Endothelial cell of umbilical vein (primary cell): Measurements from ENCODE around the gene NHSL2. TPM values are rescaled to one million over a fixed set of nuclear protein-coding genes. Genes with fewer than 3 reads are reported as not detected.

Experiments
- BruUV-seq: library from RNA; stranded (reverse); fragments of 400-500 nt; replicated peaks from 2 replicates; lab custom pipeline; 2021; lab: Mats Ljungman, UMichigan
- CTCF ChIA-PET: fragments of 300-600, 350-600 bp; sonication (Branson Sonifier 250); formaldehyde crosslinking; loops from one replicate; lab custom pipeline; 2021; ENCODE audit warnings: antibody characterized with exemption, inconsistent platforms; lab: Charles Lee
- POLR2A ChIA-PET: fragments of 300-600, 350-600 bp; sonication (Branson Sonifier 250); formaldehyde crosslinking; loops from one replicate; lab custom pipeline; 2021; ENCODE audit warnings: antibody characterized with exemption, inconsistent platforms; lab: Charles Lee
- DNase-seq: peaks from one replicate; pipeline ENCODE4 v3.0.0-alpha.2; 2011; ENCODE audit warnings: low read depth, low spot score
- FAIRE-seq: peaks from 2 replicates; lab custom pipeline; 2011; peaks lifted over from hg19 to GRCh38; lab: Jason Lieb, UNC
- H2AFZ ChIP-seq: 2 replicates; pipeline ENCODE4 v1.6.0; 2012; ENCODE audit warnings: low read depth, low read length, control low read depth, inconsistent platforms
- H3K27ac ChIP-seq: 2 replicates; pipeline ENCODE4 v1.5.1; 2011; ENCODE audit warnings: low read depth, mild to moderate bottlenecking, control low read depth, low read length, moderate library complexity; ENCODE audit not compliant: insufficient read depth
- H3K27me3 ChIP-seq, 2 experiments: 2 replicates each; pipeline versions ENCODE4 v1.6.0 to v1.6.1; 2011; ENCODE audit warnings: low read length in 2 of 2, mixed read lengths in 1 of 2; ENCODE audit not compliant: control insufficient read depth in 2 of 2, insufficient read depth in 2 of 2
- H3K36me3 ChIP-seq, 2 experiments: 2 replicates in 1 of 2; 3 replicates in 1 of 2; pipeline ENCODE4 v1.5.1; 2011; ENCODE audit warnings: low read length in 2 of 2, mild to moderate bottlenecking in 1 of 2, moderate library complexity in 1 of 2; ENCODE audit not compliant: control insufficient read depth in 2 of 2, insufficient read depth in 2 of 2; ENCODE audit errors: extremely low read depth in 1 of 2
- H3K4me1 ChIP-seq: 3 replicates; pipeline ENCODE4 v1.5.1; 2011; ENCODE audit warnings: mild to moderate bottlenecking, low read length; ENCODE audit not compliant: control insufficient read depth, insufficient read depth; ENCODE audit errors: extremely low read depth
- H3K4me2 ChIP-seq: 2 replicates; pipeline ENCODE4 v1.6.1; 2011; ENCODE audit warnings: low read length, control low read depth, mixed read lengths; ENCODE audit not compliant: insufficient read depth
- H3K4me3 ChIP-seq, 3 experiments: fragments of 200-600 bp in 1 of 3; sonication (generic), shearing (Covaris generic) in 1 of 3; replicated peaks in 1 of 3; 2 replicates each; pipeline ENCODE4 v1.5.1; 2011 to 2016; ENCODE audit warnings: control low read depth in 3 of 3, low read length in 3 of 3, mild to moderate bottlenecking in 2 of 3, inconsistent platforms in 1 of 3, low read depth in 1 of 3, moderate library complexity in 1 of 3; ENCODE audit not compliant: insufficient read depth in 1 of 3
- H3K79me2 ChIP-seq: 2 replicates; pipeline ENCODE4 v1.6.0; 2012; ENCODE audit warnings: low read length, inconsistent platforms; ENCODE audit not compliant: control insufficient read depth, insufficient read depth
- H3K9ac ChIP-seq: replicated peaks from 2 replicates; pipeline ENCODE3; 2011; ENCODE audit warnings: low read length, control low read depth; ENCODE audit not compliant: insufficient read depth; ENCODE audit errors: extremely low read depth
- H3K9me1 ChIP-seq: replicated peaks from 3 replicates; pipeline ENCODE4 v1.6.0; 2011; ENCODE audit warnings: mild to moderate bottlenecking, low read length; ENCODE audit not compliant: control insufficient read depth, insufficient read depth; ENCODE audit errors: extremely low read depth
- H3K9me3 ChIP-seq: replicated peaks from 2 replicates; pipeline ENCODE4 v1.5.1; 2012; ENCODE audit warnings: low read length, inconsistent platforms; ENCODE audit not compliant: control insufficient read depth, insufficient read depth
- H4K20me1 ChIP-seq: replicated peaks from 2 replicates; pipeline ENCODE3; 2011; ENCODE audit warnings: mild to moderate bottlenecking, low read length; ENCODE audit not compliant: control insufficient read depth, insufficient read depth; ENCODE audit errors: extremely low read depth
- EZH2 ChIP-seq: IDR thresholded peaks from 2 replicates; pipeline ENCODE4 v1.6.1; 2012; ENCODE audit warnings: borderline replicate concordance, low read depth, mild to moderate bottlenecking, moderate library complexity, low read length, inconsistent platforms; ENCODE audit not compliant: severe bottlenecking
- FOS ChIP-seq: IDR thresholded peaks from 2 replicates; pipeline ENCODE4 v1.6.1; 2011; ENCODE audit warnings: mild to moderate bottlenecking, low read length, moderate library complexity, borderline replicate concordance; ENCODE audit not compliant: insufficient read depth
- GATA2 ChIP-seq: IDR thresholded peaks from 2 replicates; pipeline ENCODE4 v1.7.0; 2011; ENCODE audit warnings: low read depth, mild to moderate bottlenecking, moderate library complexity, mixed read lengths, low read length; ENCODE audit not compliant: insufficient read length, insufficient read depth
- JUN ChIP-seq: IDR thresholded peaks from 2 replicates; pipeline ENCODE4 v1.6.1; 2011; ENCODE audit warnings: borderline replicate concordance, low read depth; ENCODE audit not compliant: insufficient read length, insufficient read depth
- MYC ChIP-seq: IDR thresholded peaks from one replicate; pipeline ENCODE4 v1.6.1; 2011; ENCODE audit warnings: mild to moderate bottlenecking, low read depth, low read length
- POLR2A ChIP-seq: IDR thresholded peaks from 2 replicates; pipeline ENCODE4 v1.6.1; 2012; ENCODE audit warnings: low read depth, mild to moderate bottlenecking, control low read depth, low read length
- POLR2AphosphoS5 ChIP-seq: IDR thresholded peaks from 2 replicates; pipeline ENCODE4 v1.6.1; 2012; ENCODE audit warnings: low read depth, mild to moderate bottlenecking, control low read depth, low read length, moderate library complexity; ENCODE audit not compliant: insufficient read depth
- dilution Hi-C: fragments of 300-500 bp; cut with MboI; formaldehyde crosslinking; loops from one replicate; pipeline ENCODE4 v1.15.0; 2019; ENCODE audit warnings: low sequenced_read_pairs; ENCODE audit not compliant: extremely low pct_ligation_motif_present
- intact Hi-C: fragments of 100-400 bp; cut with micrococcal nuclease; formaldehyde crosslinking; loops from one replicate; pipeline ENCODE4 v1.10.0; 2022
- polyA plus RNA-seq, 4 experiments: library from polyadenylated mRNA; depleted of rRNA in 3 of 4; stranded (reverse) in 3 of 4; unstranded in 1 of 4; fragments of >200 nt; gene quantifications; 2 replicates each; pipeline versions ENCODE4 v1.2.1 to v1.2.3, GENCODE V29; 2011 to 2012; ENCODE audit warnings: missing spikeins in 1 of 4
- total RNA-seq: library from RNA; stranded (reverse); gene quantifications from 2 replicates; pipeline ENCODE4 v1.2.3, GENCODE V29; 2021
- TF ChIP-seq, protein P1 (sequence below): IDR thresholded peaks from 2 replicates; pipeline ENCODE4 v1.6.1; 2011; ENCODE audit not compliant: insufficient read depth, insufficient read length
- TF ChIP-seq, protein P2 (sequence below), 2 donors: IDR thresholded peaks; 1 replicate in 1 of 2; 2 replicates in 1 of 2; pipeline ENCODE4 v1.5.1; 2011; ENCODE audit warnings: low read length in 2 of 2, mild to moderate bottlenecking in 2 of 2, moderate library complexity in 2 of 2, control low read depth in 1 of 2, inconsistent platforms in 1 of 2, low read depth in 1 of 2; ENCODE audit not compliant: insufficient read depth in 1 of 2; ENCODE audit errors: extremely low read depth in 1 of 2

NHSL2 gene
- total and polyA plus RNA-seq, 2 donors (not counting 3 experiments of a cell fraction or from before 2014, with no cell fraction given), result 23.5 to 49.9 TPM

DNA sequence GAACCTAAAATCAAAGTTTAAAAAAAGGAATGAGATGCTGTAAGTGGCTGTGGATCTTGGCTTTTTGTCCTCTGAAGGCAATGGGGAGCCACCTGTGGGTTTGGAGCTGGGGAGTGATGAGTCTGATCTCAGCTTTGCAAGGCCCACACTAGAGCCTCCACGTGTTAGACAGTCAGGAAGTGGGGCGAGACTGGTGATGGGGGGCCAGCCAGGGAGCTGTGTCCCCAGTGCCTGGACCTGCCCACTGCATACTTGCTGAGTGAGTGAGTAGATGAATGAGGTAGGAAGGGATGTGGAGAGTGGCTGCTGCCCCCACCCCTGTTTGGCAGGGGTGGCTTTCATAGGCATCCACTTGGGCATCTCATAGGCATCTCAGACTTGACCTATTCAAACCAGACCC is 84.0 kb downstream of the NHSL2 start:
- FAIRE-seq, result no peak
- Histone ChIP-seq H3K27ac (no peak overlapping the region), H3K9ac (no peak overlapping the region), H4K20me1 (no peaks in the 10 kb centered on the region), H3K9me1 (no peaks in the 10 kb centered on the region), H3K4me1 (no peaks in the 10 kb centered on the region), H2AFZ (no peak overlapping the region), H3K79me2 (no peaks in the 10 kb centered on the region), H3K4me2 (no peak overlapping the region), H3K36me3 (no peaks in the 10 kb centered on the region), H3K9me3 (no peaks in the 10 kb centered on the region), H3K4me3 (no peak overlapping the region), H3K27me3 (no peaks in the 10 kb centered on the region)
- dilution Hi-C loops, result no loop called here
- BruUV-seq, result no TSS peak
- POLR2A ChIA-PET, result no interaction called here
- DNase-seq, result no peak
- intact Hi-C loops, result no loop called here
- CTCF ChIA-PET, result no interaction called here
- TF ChIP-seq FOS, result no peak
- TF ChIP-seq, protein P1, sequence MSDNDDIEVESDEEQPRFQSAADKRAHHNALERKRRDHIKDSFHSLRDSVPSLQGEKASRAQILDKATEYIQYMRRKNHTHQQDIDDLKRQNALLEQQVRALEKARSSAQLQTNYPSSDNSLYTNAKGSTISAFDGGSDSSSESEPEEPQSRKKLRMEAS, result no peak
- no peak for TF ChIP-seq JUN
- TF ChIP-seq POLR2AphosphoS5, result no peak
- TF ChIP-seq EZH2, result no peak
- no peak for TF ChIP-seq MYC
- no peak for TF ChIP-seq GATA2
- TF ChIP-seq POLR2A, result no peak
- TF ChIP-seq, protein P2, sequence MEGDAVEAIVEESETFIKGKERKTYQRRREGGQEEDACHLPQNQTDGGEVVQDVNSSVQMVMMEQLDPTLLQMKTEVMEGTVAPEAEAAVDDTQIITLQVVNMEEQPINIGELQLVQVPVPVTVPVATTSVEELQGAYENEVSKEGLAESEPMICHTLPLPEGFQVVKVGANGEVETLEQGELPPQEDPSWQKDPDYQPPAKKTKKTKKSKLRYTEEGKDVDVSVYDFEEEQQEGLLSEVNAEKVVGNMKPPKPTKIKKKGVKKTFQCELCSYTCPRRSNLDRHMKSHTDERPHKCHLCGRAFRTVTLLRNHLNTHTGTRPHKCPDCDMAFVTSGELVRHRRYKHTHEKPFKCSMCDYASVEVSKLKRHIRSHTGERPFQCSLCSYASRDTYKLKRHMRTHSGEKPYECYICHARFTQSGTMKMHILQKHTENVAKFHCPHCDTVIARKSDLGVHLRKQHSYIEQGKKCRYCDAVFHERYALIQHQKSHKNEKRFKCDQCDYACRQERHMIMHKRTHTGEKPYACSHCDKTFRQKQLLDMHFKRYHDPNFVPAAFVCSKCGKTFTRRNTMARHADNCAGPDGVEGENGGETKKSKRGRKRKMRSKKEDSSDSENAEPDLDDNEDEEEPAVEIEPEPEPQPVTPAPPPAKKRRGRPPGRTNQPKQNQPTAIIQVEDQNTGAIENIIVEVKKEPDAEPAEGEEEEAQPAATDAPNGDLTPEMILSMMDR (IDR thresholded peaks at IDR 0.05; ENCODE audit: extremely low read depth in 1 of 2, insufficient read depth in 1 of 2, low read depth in 1 of 2, low read length in 2 of 2), result no peak
